HS-5 (cell line): ENCODE data around the gene SMPX.
A peak's percentile ranks its signal among the peaks of the same experiment; 100 is the strongest.

Experiments used
- DNase-seq: peaks from one replicate; pipeline ENCODE4 v3.0.0-alpha.2; 2012; ENCODE audit warnings: low read depth

The SMPX gene

GRCh38 chrX:21711129-21711847, 46.6 kb downstream of the SMPX start:
- DNase-seq: no peak

GRCh38 chrX:21708116-21708515, 49.8 kb downstream of the SMPX start:
- no peak for DNase-seq

GRCh38 chrX:21705225-21705624, 52.7 kb downstream of the SMPX start:
- no peak for DNase-seq

GRCh38 chrX:21702725-21703124, 55.2 kb downstream of the SMPX start:
- no peak for DNase-seq

- no peak for DNase-seq
Observed at GRCh38 chrX:21700967-21701366, 56.9 kb downstream of the SMPX start.

- DNase-seq: no peak
Observed at GRCh38 chrX:21700275-21700674, 57.6 kb downstream of the SMPX start.

- DNase-seq: no peak
Observed at GRCh38 chrX:21699136-21699535, 58.8 kb downstream of the SMPX start.

- no peak for DNase-seq
Observed at GRCh38 chrX:21698272-21698671, 59.6 kb downstream of the SMPX start.

- no peak for DNase-seq
Observed at GRCh38 chrX:21691512-21692018, 66.4 kb downstream of the SMPX start.

- peak; percentile 24 for DNase-seq
Observed at GRCh38 chrX:21683941-21684340, 74.0 kb downstream of the SMPX start.

- DNase-seq: no peak
Observed at GRCh38 chrX:21678048-21678612, 79.8 kb downstream of the SMPX start.

GRCh38 chrX:21675931-21676330, 82.0 kb downstream of the SMPX start:
- DNase-seq: no peak

- DNase-seq: no peak
Observed at GRCh38 chrX:21674430-21675186, 83.3 kb downstream of the SMPX start.

GRCh38 chrX:21666679-21667078, 91.2 kb downstream of the SMPX start:
- no peak for DNase-seq

GRCh38 chrX:21666252-21666651, 91.7 kb downstream of the SMPX start:
- DNase-seq: no peak

- DNase-seq: no peak
Observed at GRCh38 chrX:21662761-21663160, 95.2 kb downstream of the SMPX start.

GRCh38 chrX:21661316-21661715, 96.6 kb downstream of the SMPX start:
- DNase-seq: no peak

GRCh38 chrX:21660156-21660555, 97.8 kb downstream of the SMPX start:
- DNase-seq: no peak

GRCh38 chrX:21659320-21659719, 98.6 kb downstream of the SMPX start:
- DNase-seq: no peak

GRCh38 chrX:21658746-21659145, 99.2 kb downstream of the SMPX start:
- DNase-seq: no peak

- no peak for DNase-seq
Observed at GRCh38 chrX:21658152-21658737, 99.7 kb downstream of the SMPX start, which contains the start of gene KLHL34. TSS of gene KLHL34 (minus strand) at chrX:21658330. CDS start at chrX:21657788, 542 bp downstream.

- DNase-seq: no peak
Observed at GRCh38 chrX:21657318-21658151, 100.4 kb downstream of the SMPX start.
